GM12878 (cell line): ENCODE data around the gene GCLM. TPM values are rescaled to one million over a fixed set of nuclear protein-coding genes. Genes with fewer than 3 reads are reported as not detected.

Experiments used
- ATAC-seq: fragments of 200-7000 bp; cut with Tn5 transposase; 3 replicates; pipeline ENCODE4 v1.9.1; 2020; ENCODE audit warnings: mild to moderate bottlenecking, moderate library complexity
- BruUV-seq: library from RNA; stranded (reverse); fragments of 400-500 nt; replicated peaks from 2 replicates; lab custom pipeline; 2021; lab: Mats Ljungman, UMichigan
- CTCF ChIA-PET: fragments of 300-600 bp; sonication (Branson Sonifier 250); formaldehyde crosslinking; extraction: SDS; loops from one replicate; lab custom pipeline; 2021; ENCODE audit warnings: inconsistent platforms; lab: Yijun Ruan, JAX
- POLR2A ChIA-PET: fragments of 350-600 bp; formaldehyde crosslinking; extraction: SDS; loops from one replicate; lab custom pipeline; 2021; ENCODE audit warnings: inconsistent platforms; lab: Charles Lee
- RAD21 ChIA-PET: fragments of 300-600 bp; sonication (Branson Sonifier 250); formaldehyde crosslinking; loops from one replicate; lab custom pipeline; 2023; ENCODE audit warnings: antibody characterized with exemption; ENCODE audit not compliant: unreplicated experiment; lab: Charles Lee
- SMC1A ChIA-PET: fragments of 300-600 bp; sonication (Branson Sonifier 250); formaldehyde crosslinking; loops from one replicate; lab custom pipeline; 2023; ENCODE audit not compliant: unreplicated experiment, uncharacterized antibody; lab: Charles Lee
- DNase-seq: peaks from one replicate; pipeline ENCODE4 v3.0.0-alpha.2; 2011; ENCODE audit warnings: low read depth, low spot score
- FAIRE-seq: peaks from 3 replicates; lab custom pipeline; 2011; peaks lifted over from hg19 to GRCh38; lab: Jason Lieb, UNC
- H2AFZ ChIP-seq: 2 replicates; pipeline ENCODE4 v1.6.0; 2011; ENCODE audit warnings: low read depth, low read length, control low read depth; ENCODE audit not compliant: control insufficient read depth
- H3K27ac ChIP-seq: 2 replicates; pipeline ENCODE4 v1.5.1; 2011; ENCODE audit warnings: control low read depth; ENCODE audit not compliant: control insufficient read depth, insufficient read depth
- H3K27me3 ChIP-seq, 2 experiments: replicated peaks in 1 of 2; 2 replicates each; pipeline versions ENCODE4 v1.6.0 to v1.6.1; 2011; ENCODE audit warnings: low read length in 1 of 2; ENCODE audit not compliant: control insufficient read depth in 2 of 2, insufficient read depth in 2 of 2
- H3K36me3 ChIP-seq, 2 experiments: 2 replicates each; pipeline ENCODE4 v1.5.1; 2011; ENCODE audit warnings: low read length in 1 of 2; ENCODE audit not compliant: control insufficient read depth in 2 of 2, insufficient read depth in 2 of 2
- H3K4me1 ChIP-seq: 2 replicates; pipeline ENCODE4 v1.6.1; 2011; ENCODE audit warnings: mild to moderate bottlenecking, low read length, moderate library complexity, mixed read lengths; ENCODE audit not compliant: control insufficient read depth, insufficient read depth
- H3K4me2 ChIP-seq: 2 replicates; pipeline ENCODE4 v1.6.0; 2011; ENCODE audit warnings: control low read depth; ENCODE audit not compliant: control insufficient read depth, insufficient read depth
- H3K4me3 ChIP-seq: fragments of 200-600 bp; sonication (generic); 2 replicates; pipeline ENCODE4 v1.5.1; 2016
- H3K79me2 ChIP-seq: 2 replicates; pipeline ENCODE4 v1.6.0; 2011; ENCODE audit warnings: low read length; ENCODE audit not compliant: control insufficient read depth, insufficient read depth
- H3K9ac ChIP-seq: 2 replicates; pipeline ENCODE4 v1.8.0; 2011; ENCODE audit warnings: low read length, control low read depth, mixed read lengths; ENCODE audit not compliant: control insufficient read depth, insufficient read depth
- H3K9me3 ChIP-seq: replicated peaks from 3 replicates; pipeline ENCODE4 v1.5.1; 2011; ENCODE audit warnings: mild to moderate bottlenecking, low read length; ENCODE audit not compliant: control insufficient read depth, insufficient read depth
- H4K20me1 ChIP-seq: 2 replicates; pipeline ENCODE4 v1.6.0; 2011; ENCODE audit not compliant: control insufficient read depth, insufficient read depth
- ATF7 ChIP-seq: fragments of 450-650 bp; IDR thresholded peaks from 2 replicates; pipeline ENCODE4 v1.6.1; 2016; ENCODE audit warnings: low read depth, mild to moderate bottlenecking
- YBX1 ChIP-seq: fragments of 450-650 bp; IDR thresholded peaks from 2 replicates; pipeline ENCODE4 v1.6.1; 2016; ENCODE audit warnings: antibody characterized with exemption
- WGBS: methylation state at CpG from one replicate; pipeline ENCODE4 v1.1.6; 2016; ENCODE audit warnings: low lambda C conversion rate; ENCODE audit not compliant: insufficient replicate concordance, insufficient coverage; ENCODE audit errors: missing lambda C conversion rate; 5-methylcytosine and 5-hydroxymethylcytosine counted together
- in situ Hi-C: fragments of 300-500 bp; cut with MboI; formaldehyde crosslinking; loops from 9 replicates; pipeline ENCODE4 v1.14.3; 2018; ENCODE audit warnings: mixed read lengths
- intact Hi-C: fragments of 100-400 bp; cut with micrococcal nuclease; formaldehyde crosslinking; loops from one replicate; pipeline ENCODE4 v1.14.2; 2022; ENCODE audit not compliant: unreplicated experiment
- polyA plus RNA-seq, 11 experiments: library from polyadenylated mRNA; depleted of rRNA in 4 of 11; unstranded in 6 of 11; stranded (reverse) in 5 of 11; fragments of >200 nt; fragmentation: Nextera tagmentation in 4 of 11; fragmentation: Illumina TruSeq in 1 of 11; extraction: Ambion mirVana in 4 of 11; extraction: Trizol in 1 of 11; gene quantifications; 1 replicate in 1 of 11; 2 replicates in 10 of 11; pipeline versions ENCODE4 v1.2.1 to v1.2.3, GENCODE V29; 2011 to 2016; ENCODE audit warnings: inconsistent platforms in 2 of 11, missing spikeins in 2 of 11, low read depth in 1 of 11
- total RNA-seq, 4 experiments: library from RNA; depleted of rRNA in 3 of 4; stranded (reverse); fragments of >200 nt in 3 of 4; fragmentation: Illumina TruSeq in 1 of 4; extraction: Trizol in 1 of 4; gene quantifications; 2 replicates each; pipeline versions ENCODE4 v1.2.1 to v1.2.3, GENCODE V29; 2013 to 2021
- TF ChIP-seq, protein P1 (sequence below): fragments of 450-650 bp; formaldehyde crosslinking; IDR thresholded peaks from 2 replicates; pipeline ENCODE4 v1.4.0; 2020; ENCODE audit warnings: mild to moderate bottlenecking, moderate library complexity

Gene GCLM
- total and polyA plus RNA-seq, 10 of the 15 experiments (the other 5 are each of a cell fraction or from before 2014, with no cell fraction given) = 2.6 to 17.3 (median 6.9) TPM

DNA sequence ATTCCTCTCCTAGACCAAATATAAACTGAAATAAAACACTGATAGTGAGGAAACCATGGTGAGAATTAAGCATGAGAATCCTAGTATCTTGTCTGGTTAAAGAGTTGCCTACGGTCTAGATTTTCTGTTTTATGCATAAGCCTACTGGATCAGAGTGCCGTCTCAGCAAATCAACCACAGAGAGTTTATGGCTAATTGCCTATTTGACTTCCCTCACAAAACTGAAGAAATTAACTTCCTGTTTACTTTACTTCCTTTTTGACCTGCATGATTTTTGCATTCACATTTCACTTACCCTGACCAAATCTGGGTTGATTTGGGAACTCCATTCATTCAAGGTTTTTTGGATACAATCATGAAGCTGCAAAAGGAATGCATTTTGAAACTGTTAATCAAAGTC lies 5.0 kb downstream of the GCLM start:
- 0% methylated on average over 2 of the region's 2 CpGs for WGBS
- SMC1A ChIA-PET = interaction anchor here (0.6 to 1.5 kb wide), 3 partner anchors 9 to 480 kb away, joined by 3 to 5 read pairs (median 3); partner anchors contain the start of gene DNTTIP2
- H3K4me3 ChIP-seq = no peak overlapping the region
- no peak for FAIRE-seq
- intact Hi-C loops = no loop called here
- RAD21 ChIA-PET = interaction anchor here (0.8 to 1.0 kb wide), 2 partner anchors 53 to 58 kb away, joined by 3 to 4 read pairs; no protein-coding TSS in a partner anchor
- POLR2A ChIA-PET = interaction anchor here (0.8 to 1.0 kb wide), 2 partner anchors 23 to 25 kb away, joined by 3 read pairs; no protein-coding TSS in a partner anchor
- no peaks in the 10 kb centered on the region for H3K9me3 ChIP-seq
- no peak for TF ChIP-seq YBX1
- TF ChIP-seq, all 136 proteins: peak for 0
- H3K27ac ChIP-seq = no peak overlapping the region
- in situ Hi-C loops = no loop called here
- peak overlapping the region; percentile 57 for H3K4me2 ChIP-seq
- H3K27me3 ChIP-seq = no peaks in the 10 kb centered on the region
- no peak overlapping the region for H3K9ac ChIP-seq
- ATAC-seq (peak; percentile 17), DNase-seq (no peak)
- no peaks in the 10 kb centered on the region; the same call in 1 of the 2 replicates for H3K4me1 ChIP-seq
- CTCF ChIA-PET = interaction anchor here (0.7 to 0.8 kb wide), 2 partner anchors 32 to 275 kb away, joined by 3 read pairs; no protein-coding TSS in a partner anchor
- no peaks in the 10 kb centered on the region for H4K20me1 ChIP-seq
- peaks cover 37% of the 10 kb centered on the region for H3K79me2 ChIP-seq
- peaks cover 0 to 4% of the 10 kb centered on the region in 2 experiments; a peak in 1 of 4 replicates for H3K36me3 ChIP-seq
- no TSS peak for BruUV-seq
- H2AFZ ChIP-seq = peak overlapping the region; percentile 80

DNA sequence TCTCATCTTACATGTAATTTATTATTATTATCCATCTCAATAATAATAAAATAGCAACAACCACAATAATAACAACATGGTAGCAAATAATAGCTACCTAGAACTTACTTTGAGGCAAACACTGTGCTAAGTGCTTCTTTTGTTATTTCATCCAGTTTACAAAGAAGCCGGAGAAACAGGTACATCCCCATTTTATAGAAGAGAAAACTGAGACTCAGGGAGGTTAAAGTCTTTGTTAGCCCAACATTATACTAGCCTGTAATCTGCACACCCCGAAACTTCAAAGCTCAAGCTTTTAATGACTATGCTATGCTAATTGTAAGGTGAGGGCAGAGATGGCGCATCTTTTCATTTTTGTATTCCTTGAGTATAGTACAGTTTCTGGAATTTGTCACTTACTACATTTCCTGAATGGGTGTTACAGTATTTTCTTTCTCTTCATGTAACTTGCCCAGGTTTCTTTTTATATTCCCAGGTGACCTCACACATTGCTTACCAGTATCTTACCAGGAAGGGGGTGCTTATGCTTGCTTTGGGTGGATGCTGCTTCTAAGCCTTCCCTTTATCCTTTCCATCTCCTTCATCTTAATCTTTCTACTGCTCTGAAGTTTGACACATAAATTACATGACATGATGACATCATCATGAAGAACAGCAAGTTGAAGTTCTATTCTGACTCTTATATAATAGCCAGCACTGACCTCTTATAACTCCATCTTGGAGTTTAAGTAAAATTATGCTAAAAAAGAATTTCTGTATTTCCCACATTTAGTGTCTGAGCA lies 8.3 kb downstream of the GCLM start:
- WGBS = 96% methylated on average over 3 of the region's 3 CpGs
- DNase-seq (no peak), FAIRE-seq (no peak), ATAC-seq (no peak)
- ChIA-PET SMC1A (interaction anchor here (1.0 kb wide), 1 partner anchor 17 kb away, joined by 4 read pairs; no protein-coding TSS in a partner anchor), POLR2A (no interaction called here), CTCF (interaction anchor here (1.5 kb wide), 1 partner anchor 9 kb away, joined by 4 read pairs; no protein-coding TSS in a partner anchor), RAD21 (no interaction called here)
- TF ChIP-seq, protein P1, sequence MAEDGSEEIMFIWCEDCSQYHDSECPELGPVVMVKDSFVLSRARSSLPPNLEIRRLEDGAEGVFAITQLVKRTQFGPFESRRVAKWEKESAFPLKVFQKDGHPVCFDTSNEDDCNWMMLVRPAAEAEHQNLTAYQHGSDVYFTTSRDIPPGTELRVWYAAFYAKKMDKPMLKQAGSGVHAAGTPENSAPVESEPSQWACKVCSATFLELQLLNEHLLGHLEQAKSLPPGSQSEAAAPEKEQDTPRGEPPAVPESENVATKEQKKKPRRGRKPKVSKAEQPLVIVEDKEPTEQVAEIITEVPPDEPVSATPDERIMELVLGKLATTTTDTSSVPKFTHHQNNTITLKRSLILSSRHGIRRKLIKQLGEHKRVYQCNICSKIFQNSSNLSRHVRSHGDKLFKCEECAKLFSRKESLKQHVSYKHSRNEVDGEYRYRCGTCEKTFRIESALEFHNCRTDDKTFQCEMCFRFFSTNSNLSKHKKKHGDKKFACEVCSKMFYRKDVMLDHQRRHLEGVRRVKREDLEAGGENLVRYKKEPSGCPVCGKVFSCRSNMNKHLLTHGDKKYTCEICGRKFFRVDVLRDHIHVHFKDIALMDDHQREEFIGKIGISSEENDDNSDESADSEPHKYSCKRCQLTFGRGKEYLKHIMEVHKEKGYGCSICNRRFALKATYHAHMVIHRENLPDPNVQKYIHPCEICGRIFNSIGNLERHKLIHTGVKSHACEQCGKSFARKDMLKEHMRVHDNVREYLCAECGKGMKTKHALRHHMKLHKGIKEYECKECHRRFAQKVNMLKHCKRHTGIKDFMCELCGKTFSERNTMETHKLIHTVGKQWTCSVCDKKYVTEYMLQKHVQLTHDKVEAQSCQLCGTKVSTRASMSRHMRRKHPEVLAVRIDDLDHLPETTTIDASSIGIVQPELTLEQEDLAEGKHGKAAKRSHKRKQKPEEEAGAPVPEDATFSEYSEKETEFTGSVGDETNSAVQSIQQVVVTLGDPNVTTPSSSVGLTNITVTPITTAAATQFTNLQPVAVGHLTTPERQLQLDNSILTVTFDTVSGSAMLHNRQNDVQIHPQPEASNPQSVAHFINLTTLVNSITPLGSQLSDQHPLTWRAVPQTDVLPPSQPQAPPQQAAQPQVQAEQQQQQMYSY (CRISPR knock-in tag) = no peak
- TF ChIP-seq ATF7 = peak; percentile 56
- no peaks in the 10 kb centered on the region for H3K9me3 ChIP-seq
- no peak overlapping the region for H3K4me2 ChIP-seq
- intact Hi-C loops = no loop called here
- H3K9ac ChIP-seq = no peak overlapping the region
- no peak overlapping the region for H3K4me3 ChIP-seq
- peaks cover 16% of the 10 kb centered on the region for H3K79me2 ChIP-seq
- in situ Hi-C loops = no loop called here
- peaks cover 0 to 9% of the 10 kb centered on the region in 2 experiments; a peak in 3 of 4 replicates for H3K36me3 ChIP-seq
- no peak overlapping the region for H2AFZ ChIP-seq
- no peaks in the 10 kb centered on the region for H3K27me3 ChIP-seq
- no TSS peak for BruUV-seq
- no peak overlapping the region for H3K27ac ChIP-seq
- no peaks in the 10 kb centered on the region; the same call in 1 of the 2 replicates for H3K4me1 ChIP-seq
- no peaks in the 10 kb centered on the region for H4K20me1 ChIP-seq
